ENCODE data around the gene RSRC1.
"Not testable (repeated sequence)": the region's sequence is repeated elsewhere in the genome, so short reads cannot be mapped to it uniquely, and the experiment has no call there.

RSRC1 gene

DNA sequence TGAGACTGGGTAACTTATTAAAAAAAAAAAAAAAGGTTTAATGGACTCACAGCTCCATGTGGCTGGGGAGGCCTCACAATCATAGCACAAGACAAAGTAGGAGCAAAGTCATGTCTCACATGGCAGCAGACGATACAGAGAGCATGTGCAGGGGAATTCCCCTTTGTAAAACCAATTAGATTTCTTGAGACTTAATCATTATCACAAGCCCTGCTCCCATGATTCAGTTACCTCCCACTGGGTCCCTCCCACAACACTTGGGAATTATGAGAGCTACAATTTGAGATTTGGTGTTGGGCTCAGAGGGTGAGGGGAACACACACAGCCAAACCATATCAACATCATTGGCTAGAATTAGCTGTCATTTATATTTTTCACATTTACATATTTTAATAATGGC, 221.0 kb downstream of the RSRC1 start:
- no peak overlapping the region for H3K4me3 ChIP-seq (IDR thresholded peaks at IDR 0.05; ENCODE audit: insufficient read depth, low read depth, low read length)
- no peaks in the 10 kb centered on the region for H3K79me2 ChIP-seq (ENCODE audit: insufficient read depth, low read depth)
- H4K20me1 ChIP-seq (ENCODE audit: insufficient read depth) = no peaks in the 10 kb centered on the region
- peak overlapping the region; percentile 38 for H3K9ac ChIP-seq
- no peaks in the 10 kb centered on the region for H3K36me3 ChIP-seq (ENCODE audit: insufficient read depth)
- H3K27ac ChIP-seq = peak overlapping the region; percentile 46
- no peaks in the 10 kb centered on the region for H3K27me3 ChIP-seq (ENCODE audit: insufficient read depth, low read depth)
- 0 out of 2 replicates have a peak overlapping the region, but pooled peaks have one; percentile 45 for H3K4me2 ChIP-seq
- peaks cover 15% of the 10 kb centered on the region for H3K4me1 ChIP-seq (ENCODE audit: low read depth, poor library complexity, severe bottlenecking)
- no peak overlapping the region for H2AFZ ChIP-seq (ENCODE audit: low read depth)
- TF ChIP-seq, protein P1, sequence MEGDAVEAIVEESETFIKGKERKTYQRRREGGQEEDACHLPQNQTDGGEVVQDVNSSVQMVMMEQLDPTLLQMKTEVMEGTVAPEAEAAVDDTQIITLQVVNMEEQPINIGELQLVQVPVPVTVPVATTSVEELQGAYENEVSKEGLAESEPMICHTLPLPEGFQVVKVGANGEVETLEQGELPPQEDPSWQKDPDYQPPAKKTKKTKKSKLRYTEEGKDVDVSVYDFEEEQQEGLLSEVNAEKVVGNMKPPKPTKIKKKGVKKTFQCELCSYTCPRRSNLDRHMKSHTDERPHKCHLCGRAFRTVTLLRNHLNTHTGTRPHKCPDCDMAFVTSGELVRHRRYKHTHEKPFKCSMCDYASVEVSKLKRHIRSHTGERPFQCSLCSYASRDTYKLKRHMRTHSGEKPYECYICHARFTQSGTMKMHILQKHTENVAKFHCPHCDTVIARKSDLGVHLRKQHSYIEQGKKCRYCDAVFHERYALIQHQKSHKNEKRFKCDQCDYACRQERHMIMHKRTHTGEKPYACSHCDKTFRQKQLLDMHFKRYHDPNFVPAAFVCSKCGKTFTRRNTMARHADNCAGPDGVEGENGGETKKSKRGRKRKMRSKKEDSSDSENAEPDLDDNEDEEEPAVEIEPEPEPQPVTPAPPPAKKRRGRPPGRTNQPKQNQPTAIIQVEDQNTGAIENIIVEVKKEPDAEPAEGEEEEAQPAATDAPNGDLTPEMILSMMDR (conservative IDR thresholded peaks at IDR 0.05; ENCODE audit: low read depth, low read length) = no peak

DNA sequence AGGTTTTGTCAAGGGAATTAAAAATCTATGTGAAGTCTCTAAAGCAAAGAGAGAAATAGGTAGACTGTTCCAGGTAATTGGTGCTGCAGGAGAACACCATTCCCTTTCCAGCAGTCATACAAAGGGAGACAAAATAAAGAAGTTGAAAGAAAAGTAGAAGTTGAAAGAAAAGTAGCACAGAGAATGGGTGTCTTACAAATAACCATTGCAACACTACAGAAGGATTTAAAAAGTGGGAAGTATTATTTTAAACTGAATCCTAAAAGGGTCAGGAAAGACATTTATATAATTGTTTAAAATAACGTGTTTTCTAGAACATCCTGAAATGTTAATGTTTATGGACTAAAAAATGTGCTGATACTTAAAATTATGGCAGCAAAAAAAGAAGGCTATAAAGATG, 223.8 kb downstream of the RSRC1 start:
- H3K4me1 ChIP-seq (ENCODE audit: low read depth, poor library complexity, severe bottlenecking) = peaks cover 15% of the 10 kb centered on the region
- no peak overlapping the region for H3K27ac ChIP-seq
- no peaks in the 10 kb centered on the region for H4K20me1 ChIP-seq (ENCODE audit: insufficient read depth)
- no peak overlapping the region for H2AFZ ChIP-seq (ENCODE audit: low read depth)
- H3K27me3 ChIP-seq (ENCODE audit: insufficient read depth, low read depth) = no peaks in the 10 kb centered on the region
- no peak overlapping the region for H3K9ac ChIP-seq
- TF ChIP-seq, protein P1 (conservative IDR thresholded peaks at IDR 0.05; ENCODE audit: low read depth, low read length) = no peak
- H3K36me3 ChIP-seq (ENCODE audit: insufficient read depth) = no peaks in the 10 kb centered on the region
- H3K4me3 ChIP-seq (IDR thresholded peaks at IDR 0.05; ENCODE audit: insufficient read depth, low read depth, low read length) = no peak overlapping the region
- no peak overlapping the region for H3K4me2 ChIP-seq
- no peaks in the 10 kb centered on the region for H3K79me2 ChIP-seq (ENCODE audit: insufficient read depth, low read depth)

DNA sequence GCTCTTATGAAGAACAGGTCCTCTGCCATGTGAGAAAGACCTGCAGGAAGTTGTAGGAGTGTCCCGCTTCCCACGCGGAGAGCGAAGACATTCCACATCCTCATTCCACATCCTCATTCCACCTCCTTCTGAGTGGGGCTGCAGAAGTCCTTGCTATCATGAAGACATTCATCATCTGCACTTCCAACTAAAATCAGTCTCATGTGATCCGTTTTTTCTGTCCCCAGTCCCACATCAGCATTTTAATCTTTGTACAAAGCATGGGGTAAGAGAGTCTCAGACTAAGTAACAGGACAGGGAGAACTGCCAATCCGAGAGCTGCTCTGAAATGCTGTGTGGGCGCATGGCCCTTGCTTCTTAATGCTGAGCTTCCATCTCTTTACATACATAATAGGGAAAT, 227.2 kb downstream of the RSRC1 start:
- Histone ChIP-seq H4K20me1 (ENCODE audit: insufficient read depth) (no peaks in the 10 kb centered on the region), H3K27me3 (ENCODE audit: insufficient read depth, low read depth) (no peaks in the 10 kb centered on the region), H3K27ac (no peak overlapping the region), H3K79me2 (ENCODE audit: insufficient read depth, low read depth) (no peaks in the 10 kb centered on the region), H3K9ac (no peak overlapping the region), H3K36me3 (ENCODE audit: insufficient read depth) (no peaks in the 10 kb centered on the region), H2AFZ (ENCODE audit: low read depth) (no peak overlapping the region), H3K4me1 (ENCODE audit: low read depth, poor library complexity, severe bottlenecking) (peaks cover 3% of the 10 kb centered on the region), H3K4me3 (IDR thresholded peaks at IDR 0.05; ENCODE audit: insufficient read depth, low read depth, low read length) (no peak overlapping the region), H3K4me2 (no peak overlapping the region)
- TF ChIP-seq, protein P1 (conservative IDR thresholded peaks at IDR 0.05; ENCODE audit: low read depth, low read length) = no peak

DNA sequence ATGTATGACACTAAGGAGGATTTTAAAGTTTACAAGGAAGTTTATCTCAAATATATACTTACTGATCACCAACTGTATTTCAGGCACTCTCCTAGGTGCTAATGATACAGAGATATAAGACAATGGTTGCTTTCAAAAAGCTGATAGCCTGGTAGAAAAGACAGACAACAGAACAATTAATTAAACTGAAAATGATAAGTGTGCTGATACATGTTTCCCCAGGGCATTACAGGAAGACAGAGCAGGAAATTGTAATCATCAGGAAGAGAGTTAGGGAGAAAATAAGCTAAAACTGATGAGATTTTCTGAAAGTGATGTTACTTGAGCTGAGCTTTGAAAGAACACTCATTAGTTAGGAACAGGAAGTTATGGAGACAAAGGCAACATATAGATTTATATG, 229.7 kb downstream of the RSRC1 start:
- no peaks in the 10 kb centered on the region for H4K20me1 ChIP-seq (ENCODE audit: insufficient read depth)
- no peak overlapping the region for H3K9ac ChIP-seq
- H3K27me3 ChIP-seq (ENCODE audit: insufficient read depth, low read depth) = no peaks in the 10 kb centered on the region
- no peak overlapping the region for H3K4me2 ChIP-seq
- TF ChIP-seq, protein P1 (conservative IDR thresholded peaks at IDR 0.05; ENCODE audit: low read depth, low read length) = no peak
- no peaks in the 10 kb centered on the region for H3K79me2 ChIP-seq (ENCODE audit: insufficient read depth, low read depth)
- H3K4me1 ChIP-seq (ENCODE audit: low read depth, poor library complexity, severe bottlenecking) = no peaks in the 10 kb centered on the region
- no peaks in the 10 kb centered on the region for H3K36me3 ChIP-seq (ENCODE audit: insufficient read depth)
- H3K27ac ChIP-seq = no peak overlapping the region
- H3K4me3 ChIP-seq (IDR thresholded peaks at IDR 0.05; ENCODE audit: insufficient read depth, low read depth, low read length) = no peak overlapping the region
- H2AFZ ChIP-seq (ENCODE audit: low read depth) = no peak overlapping the region

DNA sequence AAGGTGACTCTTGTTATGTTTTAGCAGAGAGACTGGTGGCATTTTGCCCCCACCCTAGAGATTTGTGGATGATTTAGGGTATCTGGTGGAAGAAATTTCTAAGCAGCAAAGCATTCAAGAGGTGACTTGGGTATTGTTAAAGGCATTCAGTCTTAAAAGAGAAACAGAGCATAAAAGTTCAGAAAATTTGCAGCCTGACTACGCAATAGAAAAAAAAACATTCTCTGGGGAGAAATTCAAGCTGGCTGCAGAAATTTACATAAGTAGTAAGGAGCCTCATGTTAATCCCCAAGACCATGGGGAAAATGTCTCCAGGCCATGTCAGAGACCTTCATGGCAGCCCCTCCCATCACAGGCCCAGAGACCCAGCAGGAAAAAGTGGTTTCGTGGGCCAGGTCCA, 231.1 kb downstream of the RSRC1 start:
- H2AFZ ChIP-seq (ENCODE audit: low read depth); H3K4me2 ChIP-seq; H3K79me2 ChIP-seq (ENCODE audit: insufficient read depth, low read depth); H3K4me1 ChIP-seq (ENCODE audit: low read depth, poor library complexity, severe bottlenecking); H3K9ac ChIP-seq; H3K4me3 ChIP-seq (IDR thresholded peaks at IDR 0.05; ENCODE audit: insufficient read depth, low read depth, low read length); H3K36me3 ChIP-seq (ENCODE audit: insufficient read depth); H3K27me3 ChIP-seq (ENCODE audit: insufficient read depth, low read depth); H4K20me1 ChIP-seq (ENCODE audit: insufficient read depth); H3K27ac ChIP-seq: not testable (repeated sequence)

Measured in KMS-11 (cell line).